Activated CD8-positive, alpha-beta T cell treated with anti-CD3 and anti-CD28 coated beads for 36 hours (primary cell): ENCODE data around the gene COL12A1. TPM values are rescaled to one million over a fixed set of nuclear protein-coding genes. Genes with fewer than 3 reads are reported as not detected.

Source experiments
- ATAC-seq: fragments of 200-7000 bp; cut with Tn5 transposase; one replicate; pipeline ENCODE4 v1.10.0; 2021; ENCODE audit warnings: mild to moderate bottlenecking, moderate library complexity
- CTCF ChIA-PET: fragments of 350-600 bp; sonication (Branson Sonifier 250); formaldehyde crosslinking; loops from one replicate; lab custom pipeline; 2021; ENCODE audit warnings: antibody characterized with exemption; lab: Charles Lee
- POLR2A ChIA-PET: fragments of 350-600 bp; sonication (Branson Sonifier 250); formaldehyde crosslinking; loops from one replicate; lab custom pipeline; 2021; ENCODE audit warnings: antibody characterized with exemption; lab: Charles Lee
- DNase-seq: peaks from one replicate; pipeline ENCODE4 v3.0.0-alpha.2; 2020
- H3K27ac Mint-ChIP-seq: one replicate; pipeline ENCODE4 v1.8.0; 2021; ENCODE audit warnings: mild to moderate bottlenecking, mixed read lengths
- H3K27me3 Mint-ChIP-seq: one replicate; pipeline ENCODE4 v1.8.0; 2021; ENCODE audit warnings: mixed read lengths
- H3K36me3 Mint-ChIP-seq: one replicate; pipeline ENCODE4 v1.8.0; 2021; ENCODE audit warnings: low read depth, mixed read lengths
- H3K4me1 Mint-ChIP-seq: one replicate; pipeline ENCODE4 v1.8.0; 2021; ENCODE audit warnings: low read depth, mixed read lengths
- H3K4me3 Mint-ChIP-seq: one replicate; pipeline ENCODE4 v1.8.0; 2021; ENCODE audit warnings: mild to moderate bottlenecking, moderate library complexity, mixed read lengths
- H3K9me3 Mint-ChIP-seq: one replicate; pipeline ENCODE4 v1.8.0; 2021; ENCODE audit warnings: mixed read lengths
- intact Hi-C: fragments of 100-400 bp; cut with micrococcal nuclease; formaldehyde crosslinking; loops from one replicate; pipeline ENCODE4 v1.10.0; 2022
- total RNA-seq, 2 experiments: library from RNA; stranded (reverse); gene quantifications; one replicate each; pipeline ENCODE4 v1.2.3, GENCODE V29; 2021
- TF ChIP-seq, protein P1 (sequence below): fragments of 200-600 bp; IDR thresholded peaks from one replicate; pipeline ENCODE4 v1.8.0; 2022; ENCODE audit warnings: antibody characterized with exemption, mild to moderate bottlenecking

Gene COL12A1
- total RNA-seq, 2 experiments from 2014 or later, result 0.09 TPM; not detected in 1

DNA sequence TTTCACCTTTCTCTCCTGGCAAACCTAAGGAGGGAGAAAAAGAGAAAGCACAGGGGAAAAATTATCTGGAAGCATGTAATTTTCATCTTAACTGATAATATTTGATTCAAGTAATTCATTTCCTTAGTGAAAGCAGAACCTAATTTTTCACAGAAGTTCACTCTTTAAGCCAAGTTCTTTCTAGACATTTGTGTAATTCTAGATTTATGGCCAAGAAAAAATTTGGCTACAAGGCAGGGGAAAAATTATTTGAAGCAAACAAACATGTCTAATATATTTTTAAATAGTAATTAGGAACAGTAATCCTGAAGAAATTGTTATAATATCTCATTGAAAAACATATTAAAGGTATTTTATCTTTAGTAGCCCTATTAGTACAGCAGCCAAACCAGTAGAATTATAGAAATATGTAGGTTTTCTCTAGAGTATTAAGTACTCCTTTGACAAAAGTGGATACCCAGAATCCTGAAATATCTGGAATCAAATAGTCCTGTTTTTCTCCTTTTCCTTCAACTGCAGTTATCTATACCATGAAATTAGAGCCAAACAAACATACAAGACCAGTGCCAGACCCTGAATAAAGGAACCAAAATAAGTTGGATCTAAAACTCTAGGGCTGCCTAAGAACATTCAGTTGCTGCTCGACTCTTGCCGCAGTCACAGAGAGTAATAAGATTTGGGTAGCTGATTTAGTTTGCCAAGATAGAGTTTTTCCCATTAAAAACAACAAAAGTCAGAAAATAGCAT lies 116.5 kb downstream of the COL12A1 start:
- Mint-ChIP-seq H3K27ac (no peak overlapping the region), H3K4me1 (peaks cover 1% of the 10 kb centered on the region), H3K27me3 (peaks cover 15% of the 10 kb centered on the region), H3K4me3 (no peak overlapping the region), H3K36me3 (no peaks in the 10 kb centered on the region), H3K9me3 (no peaks in the 10 kb centered on the region)
- DNase-seq (no peak), ATAC-seq (no peak)
- TF ChIP-seq, protein P1, sequence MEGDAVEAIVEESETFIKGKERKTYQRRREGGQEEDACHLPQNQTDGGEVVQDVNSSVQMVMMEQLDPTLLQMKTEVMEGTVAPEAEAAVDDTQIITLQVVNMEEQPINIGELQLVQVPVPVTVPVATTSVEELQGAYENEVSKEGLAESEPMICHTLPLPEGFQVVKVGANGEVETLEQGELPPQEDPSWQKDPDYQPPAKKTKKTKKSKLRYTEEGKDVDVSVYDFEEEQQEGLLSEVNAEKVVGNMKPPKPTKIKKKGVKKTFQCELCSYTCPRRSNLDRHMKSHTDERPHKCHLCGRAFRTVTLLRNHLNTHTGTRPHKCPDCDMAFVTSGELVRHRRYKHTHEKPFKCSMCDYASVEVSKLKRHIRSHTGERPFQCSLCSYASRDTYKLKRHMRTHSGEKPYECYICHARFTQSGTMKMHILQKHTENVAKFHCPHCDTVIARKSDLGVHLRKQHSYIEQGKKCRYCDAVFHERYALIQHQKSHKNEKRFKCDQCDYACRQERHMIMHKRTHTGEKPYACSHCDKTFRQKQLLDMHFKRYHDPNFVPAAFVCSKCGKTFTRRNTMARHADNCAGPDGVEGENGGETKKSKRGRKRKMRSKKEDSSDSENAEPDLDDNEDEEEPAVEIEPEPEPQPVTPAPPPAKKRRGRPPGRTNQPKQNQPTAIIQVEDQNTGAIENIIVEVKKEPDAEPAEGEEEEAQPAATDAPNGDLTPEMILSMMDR, result no peak
- intact Hi-C loops, result loop anchor here (10.0 kb wide), 1 partner anchor 115 kb away; the partner anchor contains the start of gene COL12A1
- ChIA-PET CTCF (no interaction called here), POLR2A (no interaction called here)

DNA sequence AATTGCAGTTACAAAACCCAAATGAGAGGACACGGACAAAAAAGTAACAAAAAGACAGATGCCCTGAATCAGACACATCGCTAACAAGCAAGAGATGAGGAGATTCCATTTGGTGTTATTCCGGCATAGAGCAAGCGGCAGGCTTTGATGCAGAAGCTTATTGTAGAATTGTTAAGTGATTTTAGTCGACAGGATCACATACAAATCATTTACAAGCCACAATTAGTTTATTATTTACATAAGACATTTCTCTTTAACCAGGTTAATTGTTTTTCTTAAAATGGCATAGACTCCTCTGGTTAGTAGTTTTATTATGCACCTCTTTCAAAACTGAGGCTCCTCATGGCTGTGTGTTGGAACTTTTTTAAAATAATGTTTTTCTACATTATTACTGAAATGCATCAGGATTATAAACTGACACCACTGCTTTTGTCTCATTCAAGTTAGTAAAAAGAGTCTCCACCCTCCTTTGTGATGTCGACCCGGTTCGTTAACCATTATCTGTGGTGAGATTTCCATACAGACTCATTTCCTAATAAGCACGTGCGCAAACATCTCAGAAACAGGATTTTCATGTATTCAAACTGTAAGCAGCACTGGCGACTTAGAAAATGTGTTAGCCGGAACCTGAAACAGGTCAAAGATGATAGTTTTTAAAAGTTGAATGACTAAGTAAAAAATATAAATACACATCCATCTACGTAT lies 119.8 kb downstream of the COL12A1 start:
- TF ChIP-seq, protein P1, result no peak
- H3K27me3 Mint-ChIP-seq, result peaks cover 15% of the 10 kb centered on the region
- no peaks in the 10 kb centered on the region for H3K36me3 Mint-ChIP-seq
- ATAC-seq (no peak), DNase-seq (no peak)
- no peak overlapping the region for H3K27ac Mint-ChIP-seq
- H3K4me1 Mint-ChIP-seq, result peaks cover 1% of the 10 kb centered on the region
- H3K4me3 Mint-ChIP-seq, result no peak overlapping the region
- no peaks in the 10 kb centered on the region for H3K9me3 Mint-ChIP-seq
- ChIA-PET POLR2A (no interaction called here), CTCF (no interaction called here)
- intact Hi-C loops, result loop anchor here (10.0 kb wide), 1 partner anchor 119 kb away; the partner anchor contains the start of gene COL12A1

DNA sequence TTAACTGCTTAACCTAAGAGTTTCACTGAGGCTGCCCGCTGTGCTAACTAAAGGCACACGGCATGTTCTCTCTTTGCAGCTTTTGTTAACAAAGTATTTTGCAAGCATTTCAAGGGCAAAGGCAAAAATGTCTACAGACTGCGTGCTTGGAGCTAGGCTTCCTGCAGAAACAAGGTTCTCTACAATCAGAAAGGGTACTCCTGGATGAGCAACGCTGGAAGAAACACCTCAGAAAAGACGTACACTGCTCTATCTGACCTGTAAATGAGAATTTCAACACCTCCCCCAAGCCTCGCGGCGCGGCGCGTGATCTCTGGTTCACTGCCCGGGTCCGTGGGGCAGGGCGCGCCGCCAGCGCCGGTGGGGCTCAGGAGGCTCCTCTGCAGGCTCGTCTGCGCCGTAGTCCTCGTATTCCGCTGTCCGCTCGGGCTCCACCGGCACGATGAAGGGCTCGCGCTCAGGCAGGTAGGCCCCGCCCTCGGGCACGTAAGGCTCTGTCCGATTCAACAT lies 120.9 kb downstream of the COL12A1 start:
- ChIA-PET CTCF (no interaction called here), POLR2A (interaction anchor here (0.6 kb wide), 1 partner anchor 82 kb away, joined by 3 read pairs; no protein-coding TSS in a partner anchor)
- H3K36me3 Mint-ChIP-seq, result no peaks in the 10 kb centered on the region
- TF ChIP-seq, protein P1, result no peak
- no peak overlapping the region for H3K27ac Mint-ChIP-seq
- H3K9me3 Mint-ChIP-seq, result no peaks in the 10 kb centered on the region
- intact Hi-C loops, result loop anchor here (10.0 kb wide), 1 partner anchor 120 kb away; the partner anchor contains the start of gene COL12A1
- peaks cover 15% of the 10 kb centered on the region for H3K27me3 Mint-ChIP-seq
- peaks cover 1% of the 10 kb centered on the region for H3K4me1 Mint-ChIP-seq
- DNase-seq, result no peak
- ATAC-seq, result no peak
- no peak overlapping the region for H3K4me3 Mint-ChIP-seq

DNA sequence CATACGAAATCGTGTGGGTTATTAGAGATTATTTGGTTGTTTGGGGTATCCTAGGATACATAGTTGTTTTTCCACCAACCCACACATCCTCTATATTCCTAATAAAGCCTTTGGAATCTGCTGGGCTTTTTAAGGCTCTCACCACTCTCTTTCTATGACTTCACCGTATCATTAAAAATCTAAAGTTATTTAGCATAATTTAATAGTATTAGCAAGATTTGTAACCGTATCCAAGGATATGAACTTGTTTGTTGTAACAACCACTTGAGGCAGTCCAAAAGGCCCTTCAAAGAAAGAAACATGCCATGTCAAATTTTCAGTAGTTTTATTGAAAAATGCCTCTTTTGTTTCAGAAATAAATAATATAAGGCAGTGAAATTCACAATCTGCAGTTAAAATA lies 121.8 kb downstream of the COL12A1 start:
- ChIA-PET CTCF (no interaction called here), POLR2A (no interaction called here)
- Mint-ChIP-seq H3K27ac (no peak overlapping the region), H3K9me3 (no peaks in the 10 kb centered on the region), H3K36me3 (no peaks in the 10 kb centered on the region), H3K4me1 (peaks cover 1% of the 10 kb centered on the region), H3K27me3 (peaks cover 15% of the 10 kb centered on the region), H3K4me3 (no peak overlapping the region)
- no peak for ATAC-seq
- TF ChIP-seq, protein P1, result no peak
- intact Hi-C loops, result loop anchor here (10.0 kb wide), 1 partner anchor 121 kb away; the partner anchor contains the start of gene COL12A1
- DNase-seq, result no peak
